A549 (cell line): Measurements from ENCODE around the gene ANKS6.

Source experiments
- CBX2 ChIP-seq: fragments of 200-600 bp; sonication (generic); IDR thresholded peaks from 2 replicates; pipeline ENCODE4 v1.6.1; 2016; ENCODE audit warnings: low read depth, mild to moderate bottlenecking, borderline replicate concordance
- EHMT2 ChIP-seq: fragments of 200-600 bp; sonication (generic); IDR thresholded peaks from 2 replicates; pipeline ENCODE4 v1.6.1; 2016; ENCODE audit warnings: antibody characterized with exemption, low read depth, mild to moderate bottlenecking, moderate library complexity
- EP300 ChIP-seq, 2 experiments: fragments of >200 bp; sonication (Bioruptor Twin); formaldehyde crosslinking; IDR thresholded peaks; 2 replicates in 1 of 2; 3 replicates in 1 of 2; pipeline ENCODE4 v1.6.1; 2016 to 2017
- MAZ ChIP-seq: fragments of 150-350 bp; IDR thresholded peaks from 2 replicates; pipeline ENCODE4 v1.6.1; 2014; ENCODE audit warnings: antibody characterized with exemption, low read depth, low read length, borderline replicate concordance
- MYC ChIP-seq: IDR thresholded peaks from 2 replicates; pipeline ENCODE4 v1.6.1; 2012; ENCODE audit warnings: mild to moderate bottlenecking, inconsistent platforms, low read length, improper control_type of control experiment, borderline replicate concordance
- NPAS2 ChIP-seq: fragments of 250-450 bp; sonication (Bioruptor Pico); IDR thresholded peaks from 2 replicates; pipeline ENCODE4 v1.8.0; 2022; ENCODE audit warnings: mild to moderate bottlenecking, moderate library complexity, borderline replicate concordance
- POLR2A ChIP-seq: IDR thresholded peaks from 2 replicates; pipeline ENCODE4 v1.6.1; 2012; ENCODE audit warnings: mild to moderate bottlenecking, low read length
- TP53 ChIP-seq: fragments of 250-450 bp; sonication (Bioruptor Pico); IDR thresholded peaks from 2 replicates; pipeline ENCODE4 v1.5.0; 2021; ENCODE audit warnings: mild to moderate bottlenecking, moderate library complexity
- TF ChIP-seq, protein P1 (sequence below): fragments of 450-650 bp; IDR thresholded peaks from 2 replicates; pipeline ENCODE4 v1.6.1; 2014; ENCODE audit warnings: antibody characterized with exemption
- TF ChIP-seq, protein P2 (sequence below): fragments of >200 bp; sonication (Bioruptor Twin); formaldehyde crosslinking; IDR thresholded peaks from 3 replicates; pipeline ENCODE4 v1.5.1; 2016
- TF ChIP-seq, protein P3 (sequence below): IDR thresholded peaks from 2 replicates; pipeline ENCODE4 v1.6.1; 2012

DNA sequence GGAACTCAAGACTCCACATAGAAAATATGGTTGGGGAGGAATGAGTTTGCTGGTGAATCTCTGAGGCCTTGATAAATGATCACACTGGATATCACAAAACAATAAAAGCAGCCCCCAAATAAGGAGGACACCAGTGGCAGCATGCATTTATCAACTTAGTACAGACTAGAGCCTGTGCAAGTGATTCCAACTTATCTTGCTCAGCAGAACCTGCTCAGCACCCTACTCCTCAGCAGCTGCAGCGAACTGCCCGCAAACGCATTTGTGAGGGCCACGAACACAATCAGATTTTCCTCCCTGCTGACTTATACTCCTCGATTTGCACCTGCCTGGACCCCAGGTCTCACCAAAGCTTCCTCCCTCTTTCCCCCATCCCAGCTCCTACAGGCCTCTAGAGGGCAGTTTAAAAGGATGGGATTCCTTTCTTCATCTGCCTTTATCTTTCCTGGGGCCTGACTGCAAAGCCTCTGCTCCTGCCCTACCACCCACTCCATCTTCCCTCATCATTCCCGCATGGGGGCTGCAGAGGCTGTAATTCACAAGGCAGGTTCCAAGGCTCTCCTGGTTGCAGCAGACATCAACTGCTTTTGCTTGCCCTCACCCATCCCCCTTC lies 41.2 kb downstream of the ANKS6 start:
- TF ChIP-seq POLR2A (no peak), EHMT2 (no peak), MYC (no peak), MAZ (no peak), CBX2 (no peak), TP53 (CRISPR knock-in tag) (no peak), EP300 (IDR thresholded peaks at IDR 0.05) (no peak), NPAS2 (CRISPR knock-in tag) (no peak)
- TF ChIP-seq, protein P1, sequence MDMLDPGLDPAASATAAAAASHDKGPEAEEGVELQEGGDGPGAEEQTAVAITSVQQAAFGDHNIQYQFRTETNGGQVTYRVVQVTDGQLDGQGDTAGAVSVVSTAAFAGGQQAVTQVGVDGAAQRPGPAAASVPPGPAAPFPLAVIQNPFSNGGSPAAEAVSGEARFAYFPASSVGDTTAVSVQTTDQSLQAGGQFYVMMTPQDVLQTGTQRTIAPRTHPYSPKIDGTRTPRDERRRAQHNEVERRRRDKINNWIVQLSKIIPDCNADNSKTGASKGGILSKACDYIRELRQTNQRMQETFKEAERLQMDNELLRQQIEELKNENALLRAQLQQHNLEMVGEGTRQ: no peak
- TF ChIP-seq, protein P2, sequence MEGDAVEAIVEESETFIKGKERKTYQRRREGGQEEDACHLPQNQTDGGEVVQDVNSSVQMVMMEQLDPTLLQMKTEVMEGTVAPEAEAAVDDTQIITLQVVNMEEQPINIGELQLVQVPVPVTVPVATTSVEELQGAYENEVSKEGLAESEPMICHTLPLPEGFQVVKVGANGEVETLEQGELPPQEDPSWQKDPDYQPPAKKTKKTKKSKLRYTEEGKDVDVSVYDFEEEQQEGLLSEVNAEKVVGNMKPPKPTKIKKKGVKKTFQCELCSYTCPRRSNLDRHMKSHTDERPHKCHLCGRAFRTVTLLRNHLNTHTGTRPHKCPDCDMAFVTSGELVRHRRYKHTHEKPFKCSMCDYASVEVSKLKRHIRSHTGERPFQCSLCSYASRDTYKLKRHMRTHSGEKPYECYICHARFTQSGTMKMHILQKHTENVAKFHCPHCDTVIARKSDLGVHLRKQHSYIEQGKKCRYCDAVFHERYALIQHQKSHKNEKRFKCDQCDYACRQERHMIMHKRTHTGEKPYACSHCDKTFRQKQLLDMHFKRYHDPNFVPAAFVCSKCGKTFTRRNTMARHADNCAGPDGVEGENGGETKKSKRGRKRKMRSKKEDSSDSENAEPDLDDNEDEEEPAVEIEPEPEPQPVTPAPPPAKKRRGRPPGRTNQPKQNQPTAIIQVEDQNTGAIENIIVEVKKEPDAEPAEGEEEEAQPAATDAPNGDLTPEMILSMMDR: no peak
- TF ChIP-seq, protein P3, sequence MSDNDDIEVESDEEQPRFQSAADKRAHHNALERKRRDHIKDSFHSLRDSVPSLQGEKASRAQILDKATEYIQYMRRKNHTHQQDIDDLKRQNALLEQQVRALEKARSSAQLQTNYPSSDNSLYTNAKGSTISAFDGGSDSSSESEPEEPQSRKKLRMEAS: no peak
